ENCODE data around the gene AKAP1. TPM values are rescaled to one million over a fixed set of nuclear protein-coding genes. Genes with fewer than 3 reads are reported as not detected.

The AKAP1 gene, protein sequence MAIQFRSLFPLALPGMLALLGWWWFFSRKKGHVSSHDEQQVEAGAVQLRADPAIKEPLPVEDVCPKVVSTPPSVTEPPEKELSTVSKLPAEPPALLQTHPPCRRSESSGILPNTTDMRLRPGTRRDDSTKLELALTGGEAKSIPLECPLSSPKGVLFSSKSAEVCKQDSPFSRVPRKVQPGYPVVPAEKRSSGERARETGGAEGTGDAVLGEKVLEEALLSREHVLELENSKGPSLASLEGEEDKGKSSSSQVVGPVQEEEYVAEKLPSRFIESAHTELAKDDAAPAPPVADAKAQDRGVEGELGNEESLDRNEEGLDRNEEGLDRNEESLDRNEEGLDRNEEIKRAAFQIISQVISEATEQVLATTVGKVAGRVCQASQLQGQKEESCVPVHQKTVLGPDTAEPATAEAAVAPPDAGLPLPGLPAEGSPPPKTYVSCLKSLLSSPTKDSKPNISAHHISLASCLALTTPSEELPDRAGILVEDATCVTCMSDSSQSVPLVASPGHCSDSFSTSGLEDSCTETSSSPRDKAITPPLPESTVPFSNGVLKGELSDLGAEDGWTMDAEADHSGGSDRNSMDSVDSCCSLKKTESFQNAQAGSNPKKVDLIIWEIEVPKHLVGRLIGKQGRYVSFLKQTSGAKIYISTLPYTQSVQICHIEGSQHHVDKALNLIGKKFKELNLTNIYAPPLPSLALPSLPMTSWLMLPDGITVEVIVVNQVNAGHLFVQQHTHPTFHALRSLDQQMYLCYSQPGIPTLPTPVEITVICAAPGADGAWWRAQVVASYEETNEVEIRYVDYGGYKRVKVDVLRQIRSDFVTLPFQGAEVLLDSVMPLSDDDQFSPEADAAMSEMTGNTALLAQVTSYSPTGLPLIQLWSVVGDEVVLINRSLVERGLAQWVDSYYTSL
- polyA plus RNA-seq (ENCODE audit: insufficient read length in 4 of 4) = 10 to 100 TPM; 32.5 to 39.4 (median 33.7) TPM

DNA sequence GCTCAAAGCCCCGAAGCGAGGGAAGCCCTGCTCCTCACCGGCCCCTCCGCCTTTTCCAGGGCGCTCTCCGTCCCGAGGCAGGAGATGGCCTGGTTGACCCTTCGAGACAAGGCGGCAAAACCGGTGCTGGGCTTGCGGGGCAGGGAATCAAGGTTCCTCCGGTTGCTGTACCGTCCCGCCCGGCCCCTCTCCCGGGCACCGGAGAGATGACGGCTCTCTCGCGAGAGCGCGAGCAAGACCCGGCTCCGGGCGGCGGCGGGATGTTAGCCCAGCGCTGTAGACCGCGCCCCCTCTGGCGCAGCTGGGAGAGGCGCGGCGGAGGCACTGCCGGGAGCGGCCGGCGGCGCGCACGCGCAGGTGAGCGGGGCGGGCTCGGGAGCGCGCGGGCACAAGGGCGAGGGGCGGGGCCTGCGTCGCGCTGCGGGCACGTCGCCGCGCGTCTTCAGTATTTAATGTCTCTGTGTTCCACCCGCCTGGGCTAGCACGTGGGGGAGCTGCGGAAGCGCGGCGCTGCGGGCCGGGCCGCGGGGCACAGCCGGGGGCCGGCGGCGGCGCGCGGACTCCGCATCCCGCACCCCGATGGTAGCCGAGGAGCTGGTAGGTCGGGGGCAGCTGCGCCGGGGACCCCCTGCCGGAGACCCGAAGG is at the start of gene AKAP1:
Gene AKAP1 (plus strand): TSS at position 445 of the 646 bp plus-strand sequence. CDS start 20,219 bp downstream, outside the sequence.
- peak; percentile 77 to 92 (median 84) for DNase-seq (ENCODE audit: low read depth in 4 of 4, low spot score in 2 of 4)

DNA sequence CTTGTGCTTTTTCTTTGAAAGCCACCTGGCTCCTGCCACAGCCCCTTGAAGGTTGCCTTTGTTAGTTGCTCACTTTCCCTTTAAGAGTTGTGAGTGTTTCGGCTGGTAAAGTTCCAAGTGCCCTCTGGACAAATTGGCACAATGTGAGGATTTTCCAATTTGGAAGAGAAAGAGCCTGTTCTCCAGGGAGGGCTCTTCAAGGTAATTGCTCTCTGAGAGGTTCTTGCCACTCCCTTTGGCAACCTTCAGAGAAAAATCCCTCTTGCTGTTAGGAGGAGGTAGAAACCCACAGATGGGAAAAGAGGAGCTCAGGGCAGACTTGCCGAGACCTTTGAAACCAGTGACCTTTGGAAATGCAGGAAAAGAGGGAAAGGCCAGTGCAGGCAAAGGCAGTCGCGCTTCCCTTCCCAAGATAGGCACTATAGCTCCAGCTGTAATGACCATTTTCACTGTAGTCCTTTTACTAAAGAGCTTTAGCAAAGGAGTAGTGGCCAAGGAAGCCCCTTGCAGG is 49.0 kb upstream of the AKAP1 start:
- no peak for DNase-seq (ENCODE audit: low read depth in 4 of 4, low spot score in 2 of 4)

DNA sequence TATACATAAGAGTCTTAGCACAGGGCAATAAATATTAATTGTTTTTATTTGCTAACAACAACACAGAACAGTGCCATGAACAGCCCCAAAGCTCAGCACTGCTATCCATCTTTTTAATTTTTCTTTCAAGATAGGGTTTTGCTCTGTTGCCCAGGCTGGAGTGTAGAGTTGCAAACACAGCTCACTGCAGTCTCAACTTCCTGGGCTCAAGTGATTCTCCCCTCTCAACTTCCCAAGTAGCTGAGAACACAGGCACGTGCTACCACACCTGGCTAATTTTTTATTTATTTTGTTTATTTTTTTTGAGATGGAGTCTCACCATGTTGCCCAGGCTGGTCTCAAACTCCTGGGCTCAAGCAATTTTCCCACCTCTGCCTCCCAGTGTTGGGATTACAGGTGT is 47.6 kb upstream of the AKAP1 start:
- no peak for DNase-seq (ENCODE audit: low read depth in 4 of 4, low spot score in 2 of 4)

DNA sequence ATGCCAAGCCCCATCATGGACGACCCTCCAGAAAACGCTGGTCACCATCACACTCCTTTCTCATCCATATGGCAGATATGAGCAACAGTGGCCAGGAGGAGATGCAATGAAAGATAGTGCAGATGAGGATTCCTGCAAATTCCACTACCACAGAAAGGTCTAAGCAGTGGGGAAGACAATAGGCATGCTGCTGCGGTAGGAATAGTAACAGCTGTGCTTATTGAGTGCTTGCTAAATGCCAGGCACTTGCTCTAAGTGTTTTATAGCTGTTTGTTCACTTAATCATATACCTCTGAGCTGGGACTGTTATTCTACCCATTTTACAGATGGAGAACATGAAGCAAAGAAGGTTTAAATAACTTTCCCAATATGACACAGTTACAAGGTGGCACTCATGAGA is 46.6 kb upstream of the AKAP1 start:
- no peak for DNase-seq (ENCODE audit: low read depth in 4 of 4, low spot score in 2 of 4)

DNA sequence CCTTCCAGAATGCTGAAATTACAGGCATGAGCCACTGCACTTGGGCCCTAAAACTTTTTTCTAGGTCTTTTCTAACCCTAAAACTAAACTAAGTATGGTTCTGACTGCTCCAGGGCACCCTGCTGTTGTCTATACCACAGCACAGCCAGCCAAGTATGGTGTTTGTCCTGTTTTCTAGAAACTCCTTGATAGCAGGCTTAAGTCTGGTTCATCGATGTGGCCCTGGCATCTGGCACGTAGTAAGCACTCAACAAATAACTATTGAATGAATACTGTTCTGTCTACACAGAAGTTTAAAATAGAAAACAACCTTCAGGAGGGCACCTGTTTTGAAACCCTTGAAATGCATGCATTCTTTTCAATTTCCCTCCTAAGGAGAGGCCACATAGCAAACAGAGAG is 44.5 kb upstream of the AKAP1 start:
- no peak for DNase-seq (ENCODE audit: low read depth in 4 of 4, low spot score in 2 of 4)

DNA sequence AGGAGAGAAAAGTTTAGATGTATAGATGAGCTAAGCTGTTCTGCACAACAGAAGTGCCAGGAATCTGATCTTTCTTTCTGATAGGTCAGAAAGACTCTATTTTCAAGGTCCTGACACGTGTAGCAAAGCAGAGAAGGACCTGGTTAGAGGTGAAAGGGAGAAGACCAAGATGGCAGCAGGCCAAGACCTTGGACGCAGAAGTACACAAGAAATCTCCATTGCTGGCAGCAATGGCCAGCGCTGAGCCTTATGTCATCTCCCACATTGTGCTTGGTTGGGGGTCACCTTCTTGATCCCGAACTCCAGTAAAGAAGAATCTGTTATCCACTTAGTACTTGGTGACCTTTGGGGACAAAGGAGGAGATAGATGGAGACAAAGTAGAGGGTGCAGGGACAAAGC is 41.8 kb upstream of the AKAP1 start:
- no peak for DNase-seq (ENCODE audit: low read depth in 4 of 4, low spot score in 2 of 4)

DNA sequence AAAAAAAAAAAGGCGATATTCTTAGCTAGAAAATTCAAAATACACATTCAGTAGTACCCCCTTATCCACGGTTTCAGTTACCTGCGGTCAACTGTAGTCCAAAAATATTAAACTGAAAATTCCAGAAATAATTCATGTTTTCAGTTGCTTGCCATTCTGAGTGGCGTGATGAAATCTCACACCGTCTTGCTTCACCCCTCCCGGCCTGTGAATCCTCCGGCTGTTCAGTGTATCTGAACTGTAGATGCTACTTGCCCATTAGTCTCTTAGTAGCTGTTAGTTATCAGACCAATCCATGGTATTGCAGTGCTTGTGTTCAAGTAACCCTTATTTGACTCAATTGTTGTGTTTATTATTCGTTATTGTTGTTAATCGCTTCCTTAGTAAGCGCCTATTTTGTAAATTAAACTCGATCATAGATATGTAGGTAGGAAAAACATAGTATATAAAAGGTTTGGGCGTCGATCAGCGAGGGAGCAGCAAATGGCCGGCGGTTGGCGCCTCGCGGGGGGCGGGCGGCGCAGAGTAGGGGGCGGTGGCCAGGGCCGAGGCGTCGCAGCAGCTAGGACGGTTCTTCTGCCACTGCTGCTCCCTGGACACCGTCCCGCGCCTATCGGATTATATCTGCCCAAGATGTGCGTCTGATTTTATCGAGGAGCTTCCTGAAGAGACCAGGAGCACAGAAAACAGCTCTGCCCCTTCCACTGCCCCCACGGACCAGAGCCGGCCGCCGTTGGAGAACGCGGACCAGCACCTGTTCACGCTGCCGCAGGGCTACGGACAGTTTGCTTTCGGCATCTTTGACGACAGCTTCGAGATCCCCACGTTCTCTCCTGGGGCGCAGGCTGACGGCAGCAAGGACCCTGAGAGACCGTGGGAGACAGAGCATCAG is 39.8 kb upstream of the AKAP1 start:
- DNase-seq (ENCODE audit: low read depth in 4 of 4, low spot score in 2 of 4) = no peak

DNA sequence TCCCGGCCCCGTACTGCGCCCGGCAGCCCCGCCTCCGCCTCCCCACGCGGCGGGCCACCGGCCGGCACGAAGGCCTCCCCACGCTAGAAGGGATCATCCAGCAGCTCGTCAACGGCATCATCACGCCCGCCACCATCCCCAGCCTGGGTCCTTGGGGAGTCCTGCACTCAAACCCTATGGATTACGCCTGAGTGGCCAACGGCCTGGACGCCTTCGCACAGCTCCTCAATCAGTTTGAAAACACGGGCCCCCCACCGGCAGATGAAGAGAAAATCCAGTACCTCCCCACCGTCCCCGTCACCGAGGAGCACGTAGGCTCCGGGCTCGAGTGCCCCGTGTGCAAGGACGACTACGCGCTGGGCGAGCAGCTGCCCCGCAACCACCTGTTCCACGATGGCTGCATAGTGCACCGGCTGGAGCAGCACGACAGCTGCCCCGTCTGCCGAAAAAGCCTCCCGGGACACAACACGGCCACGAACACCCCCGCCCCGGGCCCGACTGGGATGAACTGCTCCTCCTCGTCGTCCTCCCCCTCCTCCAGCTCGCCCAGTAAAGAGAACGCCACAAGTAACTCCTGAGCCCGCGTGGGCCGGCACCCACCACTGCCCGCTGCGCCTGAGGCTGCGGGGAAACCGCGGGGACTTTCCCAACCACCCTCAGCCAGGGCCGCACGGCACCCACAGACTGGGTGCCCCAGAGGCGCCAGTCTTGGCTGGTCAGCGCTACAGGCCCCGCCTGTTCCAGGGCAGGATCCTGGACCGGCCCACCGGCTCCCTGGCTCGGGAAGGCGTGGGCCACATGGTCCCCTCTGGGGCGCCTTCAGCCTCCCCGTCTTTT is 39.0 kb upstream of the AKAP1 start:
- DNase-seq (ENCODE audit: low read depth in 4 of 4, low spot score in 2 of 4) = no peak

DNA sequence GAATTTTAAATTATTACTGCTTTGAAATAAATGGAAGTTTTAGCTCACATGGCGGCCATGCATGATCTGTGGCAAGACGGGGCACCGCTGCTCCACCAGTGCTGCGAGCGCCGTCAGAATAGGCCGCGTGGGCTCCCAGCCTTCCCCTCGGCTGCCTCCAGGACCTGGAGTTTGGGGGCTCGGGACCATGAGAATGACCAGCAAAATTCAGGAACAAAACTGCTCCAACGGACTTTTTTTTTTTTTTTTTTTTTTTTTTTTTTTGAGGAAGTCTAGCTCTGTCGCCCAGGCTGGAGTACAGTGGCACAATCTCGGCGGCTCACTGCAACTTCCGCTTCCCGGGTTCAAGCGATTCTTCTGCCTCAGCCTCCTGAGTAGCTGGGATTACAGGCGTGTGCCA is 38.3 kb upstream of the AKAP1 start:
- no peak for DNase-seq (ENCODE audit: low read depth in 4 of 4, low spot score in 2 of 4)

DNA sequence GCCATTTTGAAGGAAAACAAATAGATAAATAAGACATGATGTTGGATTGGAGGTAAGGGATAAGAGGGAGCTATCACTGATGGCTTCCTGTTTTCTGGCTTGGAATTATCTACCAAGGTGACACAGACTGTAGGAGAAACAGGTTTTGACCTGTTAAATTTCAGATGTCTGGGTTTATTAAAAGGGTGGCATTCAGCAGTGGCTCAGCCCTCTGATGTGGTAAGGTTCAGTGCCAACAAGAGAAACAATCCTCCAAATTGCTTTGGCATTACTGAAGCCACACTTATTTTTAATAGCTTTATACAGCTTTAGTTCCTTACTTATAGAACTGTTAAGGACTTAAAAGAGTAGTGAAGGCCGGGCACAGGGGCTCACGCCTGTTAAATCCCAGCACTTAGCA is 37.0 kb upstream of the AKAP1 start:
- no peak for DNase-seq (ENCODE audit: low read depth in 4 of 4, low spot score in 2 of 4)

DNA sequence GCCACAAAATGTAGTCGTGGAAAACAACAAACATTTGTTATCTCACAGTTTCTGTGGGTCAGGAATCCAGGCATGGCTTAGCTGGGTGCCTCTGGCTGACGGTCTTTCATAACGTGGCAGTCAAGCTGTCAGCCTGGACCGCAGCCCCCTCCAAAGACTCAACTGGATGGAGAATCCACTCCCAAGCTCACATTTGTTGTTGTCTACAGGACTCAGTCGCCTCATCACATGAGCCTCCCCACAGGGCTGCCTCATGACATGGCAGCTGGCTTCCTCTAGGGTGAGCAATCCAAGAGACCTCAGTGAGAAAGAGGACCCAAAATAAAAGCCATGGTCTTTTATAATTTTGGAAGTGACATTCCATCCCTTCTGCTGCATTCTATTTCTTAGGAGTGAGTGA is 34.7 kb upstream of the AKAP1 start:
- no peak for DNase-seq (ENCODE audit: low read depth in 4 of 4, low spot score in 2 of 4)

DNA sequence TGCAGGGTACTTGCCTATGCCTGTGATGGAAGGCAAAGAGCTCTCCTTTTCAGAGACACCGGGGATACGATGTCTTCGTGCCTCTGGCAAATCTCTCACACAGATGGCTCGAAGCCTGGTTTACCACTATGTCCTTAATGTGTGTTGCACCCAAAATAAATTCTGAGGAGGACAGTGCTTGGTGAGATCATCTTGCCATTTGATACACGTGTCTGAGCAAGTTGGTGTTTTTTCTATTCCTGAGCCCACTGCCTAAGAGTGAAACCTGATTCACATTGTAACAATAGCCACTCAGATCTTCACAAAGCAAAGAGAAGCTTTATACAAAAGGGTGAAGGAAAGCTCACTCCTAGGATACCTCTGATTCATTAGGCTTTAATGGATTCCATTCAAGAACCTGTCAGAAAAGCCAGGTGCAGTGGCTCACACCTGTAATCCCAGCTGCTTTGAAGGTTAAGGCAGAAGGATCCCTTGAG is 33.1 kb upstream of the AKAP1 start:
- DNase-seq (ENCODE audit: low read depth in 4 of 4, low spot score in 2 of 4) = no peak

DNA sequence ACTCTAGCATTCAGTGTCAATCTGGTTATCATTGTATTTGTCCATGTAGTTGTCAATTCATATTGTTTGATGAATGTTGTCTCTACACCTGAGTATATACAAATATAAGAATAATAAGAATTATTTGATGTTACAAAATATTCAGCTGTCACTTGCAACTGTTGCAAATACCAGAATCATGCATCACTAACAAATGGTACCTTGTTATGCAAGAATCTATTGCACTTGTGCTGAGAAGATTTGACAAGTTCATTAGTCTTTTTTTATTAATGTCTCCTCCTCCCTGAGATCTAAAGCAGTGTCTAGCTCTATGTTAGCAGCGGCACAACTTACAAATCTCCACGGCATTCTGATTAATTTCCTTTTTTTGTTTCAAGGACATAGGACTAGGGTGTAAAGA is 22.2 kb upstream of the AKAP1 start:
- DNase-seq (ENCODE audit: low read depth in 4 of 4, low spot score in 2 of 4) = no peak

DNA sequence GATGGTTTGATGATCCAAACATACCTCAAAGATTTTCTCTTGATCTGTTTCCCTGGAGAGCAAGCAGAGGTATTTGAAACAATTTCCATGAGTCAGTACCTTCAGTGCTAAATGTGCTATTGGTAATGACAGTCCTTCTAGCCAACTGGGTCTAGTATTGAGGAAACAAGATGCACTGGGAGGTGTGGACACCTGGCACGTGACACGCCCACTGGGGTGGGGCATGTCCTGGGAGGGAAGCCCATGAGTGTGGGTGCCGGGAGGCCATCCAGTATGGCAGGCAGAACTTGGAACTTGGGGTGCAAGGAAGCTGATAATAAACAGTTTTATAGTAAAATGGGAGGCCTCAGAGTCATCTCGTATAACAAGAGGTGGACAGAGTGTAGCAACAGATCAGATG is 17.9 kb upstream of the AKAP1 start:
- DNase-seq (ENCODE audit: low read depth in 4 of 4, low spot score in 2 of 4) = no peak

DNA sequence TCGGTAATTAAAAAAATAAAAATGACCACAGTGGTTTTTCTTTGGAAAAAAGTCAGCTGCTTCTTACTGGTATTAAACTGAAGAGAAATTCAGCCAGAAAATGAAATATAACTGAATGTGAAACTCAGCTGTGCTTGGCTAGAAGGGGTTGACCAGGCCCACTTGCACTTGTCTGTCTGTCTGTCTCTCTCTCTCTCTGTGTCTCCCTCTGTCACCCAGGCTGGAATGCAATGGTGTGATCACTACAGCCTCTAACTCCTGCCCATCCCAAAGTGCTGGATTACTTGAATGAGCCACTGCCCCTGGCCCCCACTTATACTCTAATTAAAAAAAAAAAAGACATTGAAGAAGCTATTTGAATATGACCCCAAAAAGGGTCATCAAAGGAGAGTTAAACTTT is 17.3 kb upstream of the AKAP1 start:
- DNase-seq (ENCODE audit: low read depth in 4 of 4, low spot score in 2 of 4) = no peak

DNA sequence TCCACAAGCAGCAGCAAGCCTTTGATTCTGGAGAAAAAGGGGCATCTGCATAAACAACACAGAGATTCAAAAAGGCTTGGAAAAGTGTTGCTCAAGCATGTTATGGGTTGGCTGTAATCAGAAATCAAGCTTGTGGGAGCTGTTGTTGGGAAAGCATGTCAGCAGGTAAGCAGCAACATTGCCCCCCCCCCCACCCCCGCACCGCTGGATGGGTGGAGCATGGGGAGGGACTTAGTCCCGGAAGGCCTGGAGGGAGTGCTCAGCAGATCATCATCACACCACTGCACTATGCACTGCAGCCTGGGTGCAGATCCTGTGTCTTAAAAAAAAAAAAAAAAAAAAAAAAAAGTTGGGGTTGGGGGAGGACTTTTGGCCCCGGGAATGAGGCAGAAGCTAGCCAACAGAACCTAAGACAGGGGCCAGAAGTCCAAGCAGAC is 16.8 kb upstream of the AKAP1 start:
- DNase-seq (ENCODE audit: low read depth in 4 of 4, low spot score in 2 of 4) = no peak

DNA sequence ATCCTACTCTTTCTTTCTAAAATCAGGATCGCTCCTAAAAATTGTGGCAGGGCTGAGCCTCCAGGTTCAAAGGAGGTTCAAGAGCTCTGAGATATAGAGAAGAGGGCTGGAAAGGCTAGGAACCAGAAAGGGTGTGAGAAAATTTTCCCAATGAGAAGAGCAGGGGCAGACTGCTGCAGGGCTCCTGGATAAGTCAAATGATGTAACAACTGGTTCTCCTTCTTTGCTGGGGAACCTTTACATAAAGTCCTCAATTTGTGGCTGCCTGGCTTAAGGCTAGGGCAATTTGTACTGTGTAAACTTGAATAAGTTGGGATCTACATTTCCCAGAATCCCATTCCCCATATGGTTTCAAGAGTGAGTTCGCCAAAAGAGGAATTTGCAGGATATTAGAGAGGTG is 16.3 kb upstream of the AKAP1 start:
- DNase-seq (ENCODE audit: low read depth in 4 of 4, low spot score in 2 of 4) = no peak

DNA sequence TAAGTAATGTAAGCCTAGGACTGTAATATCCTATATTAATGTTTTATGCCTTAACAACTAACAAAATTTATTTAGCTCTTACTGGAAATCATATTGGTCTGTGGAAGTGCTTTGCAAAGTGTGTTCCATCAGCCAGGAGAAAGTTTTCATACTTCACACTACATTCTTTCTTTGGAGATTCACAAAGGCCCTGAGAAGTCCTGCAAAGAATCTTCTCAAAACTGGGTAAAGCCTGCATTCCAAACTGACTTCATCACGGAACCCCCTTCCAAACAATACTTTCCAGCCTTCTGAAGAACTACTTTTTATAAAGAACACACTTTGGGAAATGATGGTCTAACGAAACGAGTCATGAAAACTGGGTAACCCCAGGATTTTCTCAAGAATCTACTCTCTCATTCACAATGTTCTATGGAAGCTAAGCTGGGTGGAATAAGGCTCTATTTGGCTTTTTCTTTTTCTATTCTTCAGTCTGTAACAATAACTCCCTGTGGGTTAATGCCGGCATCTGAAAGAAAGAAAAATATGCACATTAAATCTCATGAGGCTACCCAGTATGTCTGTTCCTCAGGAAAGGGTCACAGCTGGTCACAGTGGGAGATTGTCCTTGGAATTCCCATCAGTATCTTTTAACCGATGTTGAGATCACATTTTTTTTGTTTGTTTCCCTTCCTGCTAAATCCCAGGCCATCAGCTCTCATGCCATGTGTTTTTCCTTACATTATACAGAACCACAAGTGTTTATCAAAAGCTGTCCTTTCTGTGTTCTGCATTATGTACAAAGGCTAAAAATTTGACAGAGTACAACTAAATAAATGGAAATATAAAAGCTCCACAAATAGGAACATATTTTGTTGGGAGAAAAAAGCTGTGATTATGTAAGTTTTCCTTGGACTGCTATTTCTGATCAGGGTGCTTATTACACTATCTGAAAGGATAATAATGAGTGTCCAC is 12.8 kb upstream of the AKAP1 start:
- no peak for DNase-seq (ENCODE audit: low read depth in 4 of 4, low spot score in 2 of 4)

Measured in left renal cortex interstitium (tissue), 4 donors.